ENCODE measurements around the gene BCR.

BCR gene

GRCh38 chr22:23218053-23218866, 38.0 kb downstream of the BCR start:
- no peak for DNase-seq

DNA sequence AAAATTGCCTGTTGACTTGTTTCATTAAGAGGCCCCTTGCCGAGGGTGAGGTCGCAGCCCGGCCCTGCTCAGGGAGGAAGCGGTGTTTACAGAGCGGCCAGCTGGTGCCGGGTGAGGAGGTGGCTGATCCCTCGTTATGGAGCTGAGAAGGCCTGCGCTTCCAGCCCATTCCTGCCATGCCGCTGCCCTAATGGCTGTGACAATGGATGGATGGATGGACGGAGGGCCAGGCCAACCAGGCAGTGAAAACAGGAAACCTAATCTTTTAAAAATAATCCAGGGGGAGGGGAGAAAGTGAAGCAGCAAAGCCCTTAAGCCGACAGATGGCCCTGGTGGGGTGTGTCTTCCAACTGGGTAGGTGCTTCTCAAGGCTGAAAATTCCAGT, 38.5 kb downstream of the BCR start:
- no peak for DNase-seq

DNA sequence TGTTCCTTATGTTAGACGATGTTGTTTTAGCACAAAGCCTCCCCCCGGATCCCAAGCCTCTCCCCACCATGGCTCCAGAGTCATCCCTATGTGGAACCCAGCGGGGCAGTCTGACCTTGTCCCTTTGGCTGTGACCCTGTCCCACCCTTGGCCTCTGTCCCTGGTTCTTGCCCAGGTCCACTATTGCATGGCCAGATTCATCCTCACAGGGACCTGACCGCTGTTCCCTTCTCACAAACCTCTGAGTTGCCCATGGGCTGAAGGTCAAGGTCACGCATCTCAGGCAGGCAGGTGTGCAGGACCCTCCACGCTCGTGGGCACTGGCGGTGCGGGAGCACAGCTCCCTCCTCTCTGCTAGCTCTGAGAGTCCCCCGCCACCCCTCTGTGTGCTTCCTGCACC, 39.0 kb downstream of the BCR start:
- no peak for DNase-seq

DNA sequence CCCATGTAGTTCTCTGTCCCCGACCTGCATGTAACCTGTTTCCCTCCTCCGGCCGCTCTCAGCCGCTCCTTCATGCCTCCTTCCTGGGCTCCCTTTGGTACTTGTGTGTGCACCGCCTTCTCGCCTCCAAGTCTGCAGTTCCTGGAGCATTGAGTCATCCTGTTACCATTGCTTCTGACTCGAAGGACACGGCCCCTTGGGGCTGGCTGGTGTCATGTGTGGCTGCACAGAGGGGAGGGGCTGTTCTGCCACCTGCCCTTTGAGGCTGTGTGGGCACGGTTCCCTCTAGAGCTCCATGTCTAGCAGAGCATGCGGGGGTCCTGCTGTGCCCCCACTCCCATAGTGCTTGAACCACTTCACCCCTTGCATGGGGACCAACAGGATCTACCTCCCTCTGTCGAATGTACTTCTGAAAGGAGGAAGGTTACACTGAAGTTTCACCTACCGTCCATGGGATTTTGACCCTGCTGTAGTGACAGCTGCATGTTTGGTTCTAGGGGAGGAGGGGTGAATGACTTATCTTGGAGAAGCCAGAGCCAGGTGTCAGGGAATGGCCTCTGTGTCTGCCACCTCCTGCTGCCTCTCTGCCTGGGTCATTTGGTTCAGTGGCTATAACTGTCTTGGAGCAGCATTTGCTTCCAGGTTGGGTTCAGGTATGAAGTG, 39.6 kb downstream of the BCR start:
- peak; percentile 24 for DNase-seq

- DNase-seq = no peak
Measured at GRCh38 chr22:23220485-23221350, 40.4 kb downstream of the BCR start.

DNA sequence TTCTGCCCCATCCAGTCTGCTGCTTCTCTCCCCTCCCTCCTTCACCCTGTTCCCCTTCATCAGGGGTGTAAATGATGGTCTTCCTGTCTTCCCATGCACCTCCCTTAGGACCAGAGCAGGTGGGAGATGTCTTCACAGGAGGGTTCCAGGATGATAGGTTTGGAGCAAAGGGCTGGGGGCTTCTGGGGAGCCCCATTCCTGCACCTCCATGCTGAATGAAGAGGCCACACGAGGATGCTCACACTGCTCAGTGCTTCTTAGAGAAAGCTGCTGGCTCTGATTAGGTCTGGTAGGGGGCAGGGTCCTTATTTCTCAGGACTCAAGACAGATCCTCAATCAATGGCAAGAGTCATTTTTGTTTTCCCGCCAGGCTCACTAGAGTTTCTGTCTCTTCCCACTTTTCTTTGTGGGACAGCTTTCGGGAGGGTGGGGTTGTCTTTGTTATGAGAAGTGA, 41.1 kb downstream of the BCR start:
- no peak for DNase-seq

DNA sequence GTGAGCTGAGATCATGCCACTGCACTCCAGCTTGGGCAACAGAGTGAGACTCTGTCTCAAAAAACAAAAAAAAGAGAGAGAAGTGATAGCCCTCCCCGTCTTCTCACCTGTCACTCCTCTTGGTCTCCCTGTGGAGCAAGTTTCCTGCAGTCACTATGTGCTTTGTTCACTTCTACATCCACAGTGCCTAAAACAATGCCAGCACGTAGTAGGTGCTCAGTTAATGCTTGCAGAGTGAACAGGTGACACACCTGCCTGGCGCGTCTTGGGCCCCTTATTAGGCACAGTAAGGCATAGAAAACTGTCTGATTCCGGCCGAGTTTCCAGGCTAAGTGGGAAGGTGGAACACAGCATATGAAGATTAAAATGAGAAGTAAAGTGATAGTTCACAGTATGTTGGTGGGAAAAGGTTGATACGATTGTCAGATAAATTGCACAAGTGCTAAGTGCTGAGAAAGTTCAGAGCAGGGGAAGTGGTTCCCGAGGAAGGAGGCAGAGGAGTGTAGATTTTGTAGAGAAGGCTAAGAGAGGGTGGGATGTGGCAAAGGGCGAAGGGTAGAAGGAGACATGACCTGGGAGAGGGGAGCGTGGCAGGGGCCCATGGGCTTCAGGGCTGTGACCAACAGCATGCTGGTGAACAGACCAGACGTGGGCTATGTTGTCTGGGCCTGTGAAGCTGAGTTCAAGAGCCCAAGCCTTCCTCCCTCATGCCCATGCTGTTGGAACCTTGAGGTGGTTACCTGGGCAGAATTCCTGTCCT, 41.9 kb downstream of the BCR start:
- DNase-seq = no peak

DNA sequence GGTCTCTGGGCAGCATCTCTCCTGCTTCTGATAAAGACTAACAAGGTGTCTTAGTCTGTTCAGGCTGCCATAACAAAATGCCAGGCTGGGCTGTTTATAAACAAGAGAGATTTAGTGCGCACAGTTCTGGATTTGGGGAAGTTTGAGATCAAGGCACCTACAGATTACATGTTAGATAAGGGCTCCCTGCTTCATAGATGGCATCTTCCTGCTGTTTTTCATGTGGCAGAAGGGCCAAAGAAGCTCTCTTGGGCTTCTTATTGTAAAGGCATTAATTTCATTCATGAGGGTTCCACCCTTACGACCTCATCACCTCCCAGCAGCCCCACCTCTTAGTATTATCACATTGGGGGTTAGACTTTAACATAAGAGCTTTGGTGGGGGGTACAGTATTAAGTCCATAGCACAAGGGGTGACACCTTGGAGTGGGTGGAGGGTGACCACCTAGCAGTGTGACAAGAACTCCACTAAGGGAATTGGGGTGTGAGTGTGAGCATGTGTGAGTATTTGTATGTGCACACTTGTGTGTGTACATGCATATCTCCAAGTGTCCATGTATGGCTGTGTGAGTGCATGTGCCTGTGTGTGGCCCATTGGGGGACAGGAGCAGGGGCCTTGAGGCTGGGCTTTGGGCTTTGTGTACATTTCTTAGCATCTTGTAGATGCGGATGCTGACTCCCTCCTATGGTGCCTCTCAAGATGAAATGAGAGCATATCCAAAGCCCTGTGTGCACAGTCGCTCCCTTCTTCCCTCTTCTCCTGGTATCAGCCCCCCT, 42.7 kb downstream of the BCR start:
- DNase-seq = no peak

DNA sequence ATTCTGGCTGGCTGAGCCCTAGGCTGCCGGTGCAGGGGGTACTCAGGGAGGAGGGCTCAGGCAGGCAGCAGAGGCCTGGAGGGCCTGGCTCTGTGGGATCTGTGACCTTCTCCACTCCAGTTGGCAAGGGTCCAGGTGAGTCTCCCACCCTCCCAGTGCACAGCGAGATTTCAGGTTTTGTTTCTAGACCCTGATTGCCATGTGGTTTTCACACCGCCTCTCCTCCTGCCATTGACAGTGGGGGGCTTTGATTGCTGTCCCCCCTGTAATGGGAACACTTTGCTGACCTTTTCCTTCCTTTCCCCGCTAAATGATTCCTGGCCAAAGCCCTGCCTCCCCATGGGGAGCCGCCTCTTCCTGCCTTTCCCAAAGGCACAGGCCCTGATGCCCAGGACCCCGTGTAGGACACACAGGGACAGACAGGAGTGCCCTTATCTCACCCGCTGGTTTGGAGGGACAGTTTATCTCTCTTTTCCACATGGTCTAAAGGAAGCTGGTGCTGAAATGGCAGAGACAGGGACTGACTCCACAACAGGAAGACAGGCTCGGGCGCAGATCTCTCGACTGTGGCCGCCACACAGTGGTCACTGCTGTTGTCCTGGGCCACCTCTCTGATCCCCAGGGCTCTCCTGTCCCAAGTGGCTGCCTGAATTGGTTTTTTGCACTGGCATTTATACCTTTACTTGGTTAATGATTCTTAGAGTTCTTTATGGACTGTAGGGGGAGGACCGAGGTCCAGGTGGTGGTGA, 43.4 kb downstream of the BCR start:
- DNase-seq = no peak

DNA sequence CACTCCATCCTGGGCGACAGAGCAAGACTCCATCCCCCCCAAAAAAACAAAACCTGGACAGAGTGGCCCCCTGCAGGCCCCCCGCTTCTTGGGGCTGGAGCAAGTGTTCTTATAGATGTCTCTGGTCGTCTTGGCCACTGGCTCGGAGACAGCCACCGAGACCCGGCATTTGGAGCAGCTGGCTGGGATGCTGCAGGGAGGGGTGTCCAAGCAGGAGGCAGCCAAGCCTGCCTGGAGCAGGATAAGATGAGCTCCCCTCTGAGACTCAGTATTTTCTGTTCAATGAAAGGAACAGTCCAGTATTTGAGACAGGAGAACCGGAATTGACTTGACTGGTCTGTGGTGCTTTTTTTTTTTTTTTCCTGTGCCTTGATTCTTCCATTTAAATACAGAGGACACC, 44.5 kb downstream of the BCR start:
- DNase-seq = no peak

DNA sequence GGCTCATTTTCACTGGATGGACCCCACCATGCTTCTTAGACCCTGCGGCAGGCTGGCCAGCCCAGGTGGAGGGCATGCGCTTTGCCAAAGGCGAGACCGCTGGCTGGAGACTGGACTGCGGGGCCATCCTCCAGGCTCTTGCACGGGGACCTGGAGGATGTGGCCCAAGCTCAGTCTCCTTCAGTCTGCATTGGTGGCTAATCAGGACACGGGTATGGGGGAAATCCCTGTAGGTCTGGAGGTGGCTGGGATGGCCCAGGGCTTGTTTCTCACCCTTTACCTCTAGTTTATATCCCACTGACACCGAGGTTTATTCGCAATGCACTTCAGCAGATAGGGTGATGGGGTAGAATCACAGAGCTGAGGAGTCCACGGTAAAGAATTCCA, 45.0 kb downstream of the BCR start:
- no peak for DNase-seq

GRCh38 chr22:23225724-23226496, 45.6 kb downstream of the BCR start:
- DNase-seq = peak; percentile 60

- no peak for DNase-seq
Measured at GRCh38 chr22:23226497-23226850, 46.2 kb downstream of the BCR start.

DNA sequence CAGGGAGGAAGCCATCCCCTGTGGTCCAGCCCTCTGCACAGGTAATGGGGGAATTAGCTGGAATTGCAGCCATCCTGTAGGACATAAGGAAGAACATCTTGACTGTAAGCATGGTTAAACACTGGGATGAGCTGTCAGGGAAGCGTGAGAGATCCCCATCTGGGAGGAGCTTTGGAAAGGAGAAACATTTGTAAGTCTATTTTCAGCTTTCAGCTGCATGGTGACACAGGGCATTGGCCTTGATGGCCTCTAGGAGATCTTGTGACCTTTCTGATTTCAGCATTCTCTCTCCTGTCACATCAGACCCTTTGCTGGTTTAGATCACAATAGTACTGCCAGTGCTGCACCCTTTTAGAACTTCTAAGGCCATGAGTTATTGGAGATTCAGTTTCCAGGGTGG, 47.1 kb downstream of the BCR start:
- DNase-seq = no peak

GRCh38 chr22:23228503-23228902, 48.2 kb downstream of the BCR start:
- no peak for DNase-seq

GRCh38 chr22:23229646-23230045, 49.3 kb downstream of the BCR start:
- DNase-seq = no peak

- no peak for DNase-seq
Measured at GRCh38 chr22:23230348-23231068, 50.2 kb downstream of the BCR start.

DNA sequence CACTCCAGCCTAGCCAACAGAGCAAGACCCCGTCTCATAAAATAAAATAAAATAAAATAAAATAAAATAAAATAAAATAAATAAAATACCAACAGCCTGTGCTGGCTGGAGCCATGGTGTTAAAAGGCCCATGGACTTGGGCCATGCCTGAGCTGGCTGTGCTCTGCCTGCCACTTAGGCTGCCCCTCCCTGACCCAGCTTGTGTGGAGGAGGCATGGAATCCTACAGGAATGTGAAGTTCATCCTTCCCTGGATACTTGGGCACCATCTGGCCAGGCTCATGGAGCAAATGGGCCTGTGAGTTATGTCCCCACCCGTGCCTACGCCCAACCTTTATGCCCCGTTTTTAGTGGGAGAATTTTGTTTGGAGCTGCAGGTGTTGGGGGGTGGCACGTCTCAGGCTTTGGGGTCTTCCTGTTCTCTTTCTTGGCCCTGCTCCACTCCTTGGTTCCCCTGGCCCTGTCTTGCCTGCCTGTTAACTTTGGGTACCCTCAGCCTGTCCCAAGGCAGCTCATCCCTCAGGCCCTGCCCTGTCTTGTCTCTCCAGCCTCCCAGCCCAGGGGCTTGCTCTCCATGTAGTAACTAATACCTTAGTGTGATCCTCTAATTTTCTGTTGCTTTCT, 51.3 kb downstream of the BCR start:
- no peak for DNase-seq
